H1 (cell line): ENCODE results near the gene PPFIA2. TPM values are rescaled to one million over a fixed set of nuclear protein-coding genes. Genes with fewer than 3 reads are reported as not detected.

ENCODE experiments used
- CTCF ChIA-PET: fragments of 300-600 bp; sonication (Branson Sonifier 250); formaldehyde crosslinking; loops from one replicate; lab custom pipeline; 2021; ENCODE audit not compliant: partially characterized antibody; lab: Charles Lee
- POLR2A ChIA-PET: fragments of 300-600 bp; sonication (Branson Sonifier 250); formaldehyde crosslinking; loops from one replicate; lab custom pipeline; 2021; ENCODE audit warnings: inconsistent platforms; ENCODE audit not compliant: partially characterized antibody; lab: Charles Lee
- DNase-seq, 2 experiments: peaks; one replicate each; pipeline versions ENCODE4 v3.0.0 to v3.0.0-alpha.2; 2010 to 2022; ENCODE audit warnings: low spot score in 2 of 2, low read depth in 1 of 2, mixed read lengths in 1 of 2
- FAIRE-seq: peaks from 2 replicates; lab custom pipeline; 2011; peaks lifted over from hg19 to GRCh38; lab: Jason Lieb, UNC
- H2AFZ ChIP-seq: 2 replicates; pipeline ENCODE4 v1.8.1; 2012; ENCODE audit warnings: low read length, inconsistent platforms
- H2AK5ac ChIP-seq: 2 replicates; pipeline ENCODE4 v1.6.1; 2013; ENCODE audit warnings: low read depth, low read length
- H2BK120ac ChIP-seq: replicated peaks from 2 replicates; pipeline ENCODE3; 2013; ENCODE audit warnings: low read depth, low read length, inconsistent platforms
- H2BK12ac ChIP-seq: 2 replicates; pipeline ENCODE4 v1.6.1; 2013; ENCODE audit warnings: low read depth, low read length
- H2BK15ac ChIP-seq: 2 replicates; pipeline ENCODE4 v1.6.1; 2013; ENCODE audit warnings: low read length
- H2BK20ac ChIP-seq: 2 replicates; pipeline ENCODE4 v1.6.1; 2013; ENCODE audit warnings: low read length
- H2BK5ac ChIP-seq: 2 replicates; pipeline ENCODE4 v1.6.1; 2013; ENCODE audit warnings: low read depth, low read length
- H3K14ac ChIP-seq: 2 replicates; pipeline ENCODE4 v1.6.1; 2013; ENCODE audit warnings: inconsistent platforms; ENCODE audit not compliant: insufficient read length
- H3K18ac ChIP-seq: 2 replicates; pipeline ENCODE4 v1.6.1; 2013; ENCODE audit warnings: low read length; ENCODE audit errors: extremely low read depth
- H3K23ac ChIP-seq: 2 replicates; pipeline ENCODE4 v1.6.1; 2013; ENCODE audit warnings: inconsistent platforms; ENCODE audit not compliant: insufficient read length
- H3K23me2 ChIP-seq: 2 replicates; pipeline ENCODE4 v1.6.1; 2013; ENCODE audit warnings: low read depth, low read length
- H3K27ac ChIP-seq: 2 replicates; pipeline ENCODE4 v1.6.1; 2011; ENCODE audit warnings: low read depth, low read length, inconsistent platforms
- H3K27me3 ChIP-seq, 4 experiments: replicated peaks in 1 of 4; 1 replicate in 1 of 4; 2 replicates in 3 of 4; pipeline versions ENCODE4 v1.6.1 to v1.8.1; 2011 to 2013; ENCODE audit warnings: low read length in 3 of 4, mild to moderate bottlenecking in 3 of 4, inconsistent platforms in 2 of 4, mixed read lengths in 2 of 4, moderate library complexity in 1 of 4; ENCODE audit not compliant: control insufficient read depth in 3 of 4, insufficient read depth in 3 of 4; ENCODE audit errors: extremely low read depth in 1 of 4
- H3K36me3 ChIP-seq, 4 experiments: 2 replicates each; pipeline versions ENCODE4 v1.6.1 to v1.8.1; 2011 to 2013; ENCODE audit warnings: mild to moderate bottlenecking in 4 of 4, low read length in 3 of 4, moderate library complexity in 2 of 4, control low read depth in 1 of 4, inconsistent platforms in 1 of 4; ENCODE audit not compliant: insufficient read depth in 4 of 4, control insufficient read depth in 2 of 4
- H3K4ac ChIP-seq: replicated peaks from 2 replicates; pipeline ENCODE3; 2013; ENCODE audit warnings: low read length, low read depth, mixed read lengths, inconsistent platforms; ENCODE audit not compliant: insufficient read length
- H3K4me1 ChIP-seq, 4 experiments: replicated peaks in 1 of 4; 1 replicate in 1 of 4; 2 replicates in 3 of 4; pipeline versions ENCODE4 v1.6.1 to v1.8.1; 2011 to 2013; ENCODE audit warnings: low read length in 3 of 4, inconsistent platforms in 2 of 4, mixed read lengths in 1 of 4; ENCODE audit not compliant: insufficient read depth in 4 of 4, control insufficient read depth in 3 of 4
- H3K4me2 ChIP-seq, 2 experiments: 2 replicates each; pipeline versions ENCODE4 v1.6.1 to v1.8.1; 2011 to 2013; ENCODE audit warnings: low read depth in 2 of 2, low read length in 2 of 2, control low read depth in 1 of 2, inconsistent platforms in 1 of 2, mild to moderate bottlenecking in 1 of 2; ENCODE audit not compliant: insufficient read depth in 1 of 2
- H3K4me3 ChIP-seq, 4 experiments: fragments of 200-600, 300-600 bp in 1 of 4; sonication (generic), shearing (Covaris generic), sonication (Bioruptor Twin) in 1 of 4; 2 replicates each; pipeline versions ENCODE4 v1.5.1 to v1.8.1; 2011 to 2016; ENCODE audit warnings: low read length in 4 of 4, low read depth in 3 of 4, control low read depth in 2 of 4, inconsistent platforms in 2 of 4, mild to moderate bottlenecking in 2 of 4, mixed read lengths in 1 of 4, moderate library complexity in 1 of 4; ENCODE audit not compliant: insufficient read depth in 2 of 4; ENCODE audit errors: extremely low read depth in 1 of 4
- H3K56ac ChIP-seq: replicated peaks from 2 replicates; pipeline ENCODE3; 2013; ENCODE audit warnings: low read depth, mild to moderate bottlenecking, mixed read lengths, low read length, inconsistent platforms; ENCODE audit not compliant: insufficient read length
- H3K79me1 ChIP-seq: 2 replicates; pipeline ENCODE4 v1.6.1; 2013; ENCODE audit warnings: low read depth, low read length, control low read depth
- H3K79me2 ChIP-seq, 2 experiments: 2 replicates each; pipeline versions ENCODE4 v1.6.1 to v1.8.1; 2012 to 2013; ENCODE audit warnings: low read length in 2 of 2, mild to moderate bottlenecking in 2 of 2, inconsistent platforms in 1 of 2; ENCODE audit not compliant: insufficient read depth in 2 of 2, control insufficient read depth in 1 of 2
- H3K9ac ChIP-seq, 4 experiments: replicated peaks in 1 of 4; 1 replicate in 1 of 4; 2 replicates in 3 of 4; pipeline versions ENCODE4 v1.6.1 to v1.8.1; 2011 to 2013; ENCODE audit warnings: low read depth in 3 of 4, low read length in 3 of 4, control low read depth in 2 of 4, mild to moderate bottlenecking in 2 of 4, moderate library complexity in 2 of 4, inconsistent platforms in 1 of 4; ENCODE audit errors: extremely low read depth in 1 of 4
- H3K9me3 ChIP-seq, 2 experiments: 2 replicates each; pipeline versions ENCODE4 v1.6.1 to v1.8.1; 2012 to 2013; ENCODE audit warnings: mild to moderate bottlenecking in 2 of 2, moderate library complexity in 2 of 2, control low read depth in 1 of 2, inconsistent platforms in 1 of 2, low read depth in 1 of 2, low read length in 1 of 2, mixed read lengths in 1 of 2; ENCODE audit not compliant: insufficient read depth in 2 of 2
- H4K20me1 ChIP-seq, 2 experiments: replicated peaks in 1 of 2; 2 replicates each; pipeline versions ENCODE3 to v1.8.1; 2011 to 2013; ENCODE audit warnings: inconsistent platforms in 2 of 2, low read length in 2 of 2, mild to moderate bottlenecking in 1 of 2; ENCODE audit not compliant: insufficient read depth in 2 of 2, control insufficient read depth in 1 of 2
- H4K5ac ChIP-seq: 2 replicates; pipeline ENCODE4 v1.6.1; 2013; ENCODE audit warnings: low read length, low read depth, mixed read lengths, inconsistent platforms; ENCODE audit not compliant: insufficient read length
- H4K8ac ChIP-seq: 2 replicates; pipeline ENCODE4 v1.8.0; 2013; ENCODE audit warnings: mild to moderate bottlenecking, moderate library complexity, low read length, inconsistent platforms; ENCODE audit not compliant: insufficient read depth; ENCODE audit errors: extremely low read depth
- H4K91ac ChIP-seq: replicated peaks from 2 replicates; pipeline ENCODE3; 2013; ENCODE audit warnings: low read length, mixed read lengths, inconsistent platforms; ENCODE audit not compliant: insufficient read length
- BCL11A ChIP-seq, 2 experiments: IDR thresholded peaks; one replicate each; pipeline ENCODE4 v1.6.1; 2011; ENCODE audit warnings: low read depth in 2 of 2, low read length in 2 of 2, mild to moderate bottlenecking in 2 of 2
- EGR1 ChIP-seq: IDR thresholded peaks from 2 replicates; pipeline ENCODE4 v1.6.1; 2011; ENCODE audit warnings: low read depth, low read length, borderline replicate concordance
- FOSL1 ChIP-seq: IDR thresholded peaks from 2 replicates; pipeline ENCODE4 v1.6.1; 2011; ENCODE audit warnings: mild to moderate bottlenecking, low read depth, low read length, moderate library complexity; ENCODE audit not compliant: insufficient read depth
- JUND ChIP-seq: IDR thresholded peaks from 2 replicates; pipeline ENCODE4 v1.6.1; 2011; ENCODE audit warnings: mild to moderate bottlenecking, improper control_type of control experiment, low read length
- SIX5 ChIP-seq: IDR thresholded peaks from 2 replicates; pipeline ENCODE4 v1.6.1; 2011; ENCODE audit warnings: mild to moderate bottlenecking, low read depth, low read length
- SRF ChIP-seq: IDR thresholded peaks from 2 replicates; pipeline ENCODE4 v1.6.1; 2011; ENCODE audit warnings: mild to moderate bottlenecking, low read depth, low read length, moderate library complexity
- TAF1 ChIP-seq: IDR thresholded peaks from 2 replicates; pipeline ENCODE4 v1.6.1; 2011; ENCODE audit warnings: mild to moderate bottlenecking, low read depth, low read length
- YY1 ChIP-seq: IDR thresholded peaks from 2 replicates; pipeline ENCODE4 v1.6.1; 2011; ENCODE audit warnings: low read depth, mild to moderate bottlenecking, low read length
- polyA plus RNA-seq, 7 experiments: library from polyadenylated mRNA; depleted of rRNA in 3 of 7; stranded (reverse) in 5 of 7; unstranded in 2 of 7; fragments of >200 nt in 5 of 7; fragments of 200-250 nt in 2 of 7; gene quantifications; 1 replicate in 5 of 7; 2 replicates in 1 of 7; 4 replicates in 1 of 7; pipeline versions ENCODE4 v1.2.1 to v1.2.3, GENCODE V29; 2011 to 2013; ENCODE audit warnings: missing spikeins in 2 of 7, mixed read lengths in 2 of 7
- total RNA-seq: library from RNA; stranded (reverse); fragmentation: NEBNext Ultra II Directional; extraction: Animal tissue kit (Norgen Biotek cat#: 25700); gene quantifications from 2 replicates; pipeline ENCODE4 v1.2.1, GENCODE V29; 2021
- TF ChIP-seq, protein P1 (sequence below): IDR thresholded peaks from 2 replicates; pipeline ENCODE4 v1.6.1; 2012; ENCODE audit warnings: inconsistent platforms
- TF ChIP-seq, protein P2 (sequence below): IDR thresholded peaks from 2 replicates; pipeline ENCODE4 v1.6.1; 2011; ENCODE audit warnings: low read depth, mild to moderate bottlenecking, low read length; ENCODE audit not compliant: insufficient read depth
- TF ChIP-seq, protein P3 (sequence below), 3 experiments: IDR thresholded peaks; 1 replicate in 2 of 3; 2 replicates in 1 of 3; pipeline versions ENCODE4 v1.5.1 to v1.6.1; 2011; ENCODE audit warnings: low read length in 3 of 3, mild to moderate bottlenecking in 3 of 3, inconsistent platforms in 2 of 3, low read depth in 1 of 3, moderate library complexity in 1 of 3; ENCODE audit not compliant: insufficient read depth in 1 of 3; ENCODE audit errors: control extremely low read depth in 1 of 3

The PPFIA2 gene
- total and polyA plus RNA-seq, 2 of the 8 experiments (the other 6 are each of a cell fraction or from before 2014, with no cell fraction given): 1.2 to 1.8 TPM

DNA sequence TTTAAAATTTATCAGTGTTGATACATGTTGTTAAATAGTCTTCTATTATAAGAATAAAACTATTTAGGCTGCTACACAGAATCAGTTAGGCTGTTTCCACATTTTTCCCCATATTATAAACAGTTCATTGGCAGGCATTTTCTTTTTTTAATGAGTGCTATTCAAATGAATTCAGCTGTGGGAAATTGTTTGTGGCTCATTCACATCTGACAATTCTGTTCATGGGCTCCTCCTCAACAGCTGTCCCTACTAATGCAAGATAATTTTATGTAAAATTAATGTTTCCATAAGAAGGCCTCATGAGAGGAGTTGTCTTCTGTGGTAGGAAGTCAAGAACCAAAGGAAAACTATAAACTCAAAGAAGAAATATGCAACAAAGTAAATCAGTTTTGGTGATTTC lies 218.0 kb downstream of the PPFIA2 start:
- Histone ChIP-seq H3K4me2 (no peak overlapping the region), H4K8ac (no peak overlapping the region), H3K36me3 (no peaks in the 10 kb centered on the region), H3K23me2 (no peaks in the 10 kb centered on the region), H3K9me3 (no peaks in the 10 kb centered on the region), H3K9ac (no peak overlapping the region), H3K79me2 (no peaks in the 10 kb centered on the region), H3K27ac (no peak overlapping the region), H4K91ac (no peak overlapping the region), H3K27me3 (no peaks in the 10 kb centered on the region), H4K20me1 (no peaks in the 10 kb centered on the region), H3K14ac (no peak overlapping the region), H3K23ac (no peak overlapping the region), H3K4ac (no peak overlapping the region), H2AFZ (no peak overlapping the region), H2AK5ac (no peak overlapping the region), H2BK120ac (no peak overlapping the region), H4K5ac (no peak overlapping the region), H2BK20ac (no peak overlapping the region), H3K18ac (no peak overlapping the region), H3K56ac (no peak overlapping the region), H2BK15ac (no peak overlapping the region), H2BK5ac (no peak overlapping the region), H3K4me1 (peaks cover 0 to 2% (median 0%) of the 10 kb centered on the region in 4 experiments; a peak in 2 of 7 replicates), H3K4me3 (no peak overlapping the region), H3K79me1 (no peaks in the 10 kb centered on the region), H2BK12ac (no peak overlapping the region)
- FAIRE-seq (no peak), DNase-seq (no peak)
- ChIA-PET POLR2A (no interaction called here), CTCF (no interaction called here)
- TF ChIP-seq, protein P1, sequence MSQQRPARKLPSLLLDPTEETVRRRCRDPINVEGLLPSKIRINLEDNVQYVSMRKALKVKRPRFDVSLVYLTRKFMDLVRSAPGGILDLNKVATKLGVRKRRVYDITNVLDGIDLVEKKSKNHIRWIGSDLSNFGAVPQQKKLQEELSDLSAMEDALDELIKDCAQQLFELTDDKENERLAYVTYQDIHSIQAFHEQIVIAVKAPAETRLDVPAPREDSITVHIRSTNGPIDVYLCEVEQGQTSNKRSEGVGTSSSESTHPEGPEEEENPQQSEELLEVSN: no peak
- TF ChIP-seq EGR1 (no peak), FOSL1 (no peak), TAF1 (no peak), YY1 (no peak), JUND (no peak), BCL11A (IDR thresholded peaks at IDR 0.05; ENCODE audit: low read depth in 2 of 2, low read length in 2 of 2) (no peak), SRF (no peak), SIX5 (no peak)
- TF ChIP-seq, protein P2, sequence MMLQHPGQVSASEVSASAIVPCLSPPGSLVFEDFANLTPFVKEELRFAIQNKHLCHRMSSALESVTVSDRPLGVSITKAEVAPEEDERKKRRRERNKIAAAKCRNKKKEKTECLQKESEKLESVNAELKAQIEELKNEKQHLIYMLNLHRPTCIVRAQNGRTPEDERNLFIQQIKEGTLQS: no peak
- TF ChIP-seq, protein P3, sequence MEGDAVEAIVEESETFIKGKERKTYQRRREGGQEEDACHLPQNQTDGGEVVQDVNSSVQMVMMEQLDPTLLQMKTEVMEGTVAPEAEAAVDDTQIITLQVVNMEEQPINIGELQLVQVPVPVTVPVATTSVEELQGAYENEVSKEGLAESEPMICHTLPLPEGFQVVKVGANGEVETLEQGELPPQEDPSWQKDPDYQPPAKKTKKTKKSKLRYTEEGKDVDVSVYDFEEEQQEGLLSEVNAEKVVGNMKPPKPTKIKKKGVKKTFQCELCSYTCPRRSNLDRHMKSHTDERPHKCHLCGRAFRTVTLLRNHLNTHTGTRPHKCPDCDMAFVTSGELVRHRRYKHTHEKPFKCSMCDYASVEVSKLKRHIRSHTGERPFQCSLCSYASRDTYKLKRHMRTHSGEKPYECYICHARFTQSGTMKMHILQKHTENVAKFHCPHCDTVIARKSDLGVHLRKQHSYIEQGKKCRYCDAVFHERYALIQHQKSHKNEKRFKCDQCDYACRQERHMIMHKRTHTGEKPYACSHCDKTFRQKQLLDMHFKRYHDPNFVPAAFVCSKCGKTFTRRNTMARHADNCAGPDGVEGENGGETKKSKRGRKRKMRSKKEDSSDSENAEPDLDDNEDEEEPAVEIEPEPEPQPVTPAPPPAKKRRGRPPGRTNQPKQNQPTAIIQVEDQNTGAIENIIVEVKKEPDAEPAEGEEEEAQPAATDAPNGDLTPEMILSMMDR (IDR thresholded peaks at IDR 0.05; ENCODE audit: control extremely low read depth in 1 of 3, insufficient read depth in 1 of 3, low read depth in 1 of 3, low read length in 3 of 3): no peak
